Adrenal gland (tissue), 5 donors: ENCODE results near the gene PSD.

Experiments
- POLR2A ChIP-seq, 2 donors: fragments of 450-650 bp; IDR thresholded peaks; one replicate each; pipeline ENCODE4 v1.6.1; 2017; ENCODE audit warnings: antibody characterized with exemption in 2 of 2, mild to moderate bottlenecking in 2 of 2, moderate library complexity in 1 of 2
- TF ChIP-seq, protein P1 (sequence below), 6 experiments: fragments of 450-650 bp in 4 of 6; fragments of 200-600 bp in 2 of 6; sonication (generic) in 1 of 6; IDR thresholded peaks; 1 replicate in 5 of 6; 2 replicates in 1 of 6; pipeline versions ENCODE4 v1.5.1 to v1.8.0; 2016 to 2021; ENCODE audit warnings: antibody characterized with exemption in 6 of 6, mild to moderate bottlenecking in 2 of 6, moderate library complexity in 1 of 6
- donor health status: DM: no; HTN: no; CAD: no.

GRCh38 chr10:102393411-102394078 is 25.0 kb downstream of the PSD start:
- TF ChIP-seq POLR2A (IDR thresholded peaks at IDR 0.05): no peak
- TF ChIP-seq, protein P1, sequence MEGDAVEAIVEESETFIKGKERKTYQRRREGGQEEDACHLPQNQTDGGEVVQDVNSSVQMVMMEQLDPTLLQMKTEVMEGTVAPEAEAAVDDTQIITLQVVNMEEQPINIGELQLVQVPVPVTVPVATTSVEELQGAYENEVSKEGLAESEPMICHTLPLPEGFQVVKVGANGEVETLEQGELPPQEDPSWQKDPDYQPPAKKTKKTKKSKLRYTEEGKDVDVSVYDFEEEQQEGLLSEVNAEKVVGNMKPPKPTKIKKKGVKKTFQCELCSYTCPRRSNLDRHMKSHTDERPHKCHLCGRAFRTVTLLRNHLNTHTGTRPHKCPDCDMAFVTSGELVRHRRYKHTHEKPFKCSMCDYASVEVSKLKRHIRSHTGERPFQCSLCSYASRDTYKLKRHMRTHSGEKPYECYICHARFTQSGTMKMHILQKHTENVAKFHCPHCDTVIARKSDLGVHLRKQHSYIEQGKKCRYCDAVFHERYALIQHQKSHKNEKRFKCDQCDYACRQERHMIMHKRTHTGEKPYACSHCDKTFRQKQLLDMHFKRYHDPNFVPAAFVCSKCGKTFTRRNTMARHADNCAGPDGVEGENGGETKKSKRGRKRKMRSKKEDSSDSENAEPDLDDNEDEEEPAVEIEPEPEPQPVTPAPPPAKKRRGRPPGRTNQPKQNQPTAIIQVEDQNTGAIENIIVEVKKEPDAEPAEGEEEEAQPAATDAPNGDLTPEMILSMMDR (IDR thresholded peaks at IDR 0.05): peak in 1 of 6 experiments; percentile 89
